ENCODE data around the gene LMNA.

LMNA gene

DNA sequence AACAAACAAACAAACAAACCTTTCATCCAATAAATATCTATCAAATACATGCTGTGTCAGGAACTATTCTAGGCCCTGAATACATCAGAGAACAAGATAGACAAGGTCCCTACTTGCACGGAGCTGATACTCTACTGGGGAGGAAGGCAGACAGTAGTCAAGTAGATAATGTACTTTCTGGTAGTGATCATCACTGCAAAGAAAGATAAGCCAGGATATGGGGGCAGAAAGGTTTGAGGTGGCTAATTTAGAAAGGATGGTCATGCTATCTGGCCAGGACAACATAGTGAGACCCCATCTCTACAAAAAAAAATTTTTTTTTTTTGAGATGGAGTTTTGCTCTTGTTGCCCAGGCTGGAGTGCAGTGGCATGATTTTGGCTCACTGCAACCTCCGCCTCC is 22.9 kb upstream of the LMNA start:
- H3K4me3 ChIP-seq (replicated peaks; ENCODE audit: insufficient read depth, low read length): no peak overlapping the region
- TF ChIP-seq REST (IDR thresholded peaks at IDR 0.05; ENCODE audit: insufficient replicate concordance, low read depth) (no peak), GABPA (IDR thresholded peaks at IDR 0.05; ENCODE audit: low read depth) (no peak), POLR2AphosphoS5 (IDR thresholded peaks at IDR 0.05; ENCODE audit: low read depth) (no peak), SPI1 (IDR thresholded peaks at IDR 0.05; ENCODE audit: borderline replicate concordance, low read depth) (no peak), CTCF (IDR thresholded peaks at IDR 0.05; ENCODE audit: insufficient read depth, low read length) (no peak)

GRCh38 chr1:156095906-156096508 is 18.5 kb upstream of the LMNA start:
- no peaks in the 10 kb centered on the region for H3K27me3 ChIP-seq (ENCODE audit: insufficient read depth, poor library complexity, severe bottlenecking)
- no peak overlapping the region for H3K4me3 ChIP-seq (replicated peaks; ENCODE audit: insufficient read depth, low read length)
- H3K27ac ChIP-seq (replicated peaks): no peak overlapping the region
- DNase-seq (ENCODE audit: low read depth in 1 of 2, low spot score in 1 of 2): no peak
- no peak for TF ChIP-seq POLR2AphosphoS5 (IDR thresholded peaks at IDR 0.05; ENCODE audit: low read depth)
- TF ChIP-seq SPI1 (IDR thresholded peaks at IDR 0.05; ENCODE audit: borderline replicate concordance, low read depth): no peak
- TF ChIP-seq GABPA (IDR thresholded peaks at IDR 0.05; ENCODE audit: low read depth): no peak
- no peak for TF ChIP-seq CTCF (IDR thresholded peaks at IDR 0.05; ENCODE audit: insufficient read depth, low read length)
- TF ChIP-seq REST (IDR thresholded peaks at IDR 0.05; ENCODE audit: insufficient replicate concordance, low read depth): no peak

More for the DNA sequence above, 22.9 kb upstream of the LMNA start:
- Histone ChIP-seq H3K27me3 (ENCODE audit: insufficient read depth, poor library complexity, severe bottlenecking) (no peaks in the 10 kb centered on the region), H3K27ac (replicated peaks) (no peak overlapping the region)
- no peak for DNase-seq (ENCODE audit: low read depth in 1 of 2, low spot score in 1 of 2)

DNA sequence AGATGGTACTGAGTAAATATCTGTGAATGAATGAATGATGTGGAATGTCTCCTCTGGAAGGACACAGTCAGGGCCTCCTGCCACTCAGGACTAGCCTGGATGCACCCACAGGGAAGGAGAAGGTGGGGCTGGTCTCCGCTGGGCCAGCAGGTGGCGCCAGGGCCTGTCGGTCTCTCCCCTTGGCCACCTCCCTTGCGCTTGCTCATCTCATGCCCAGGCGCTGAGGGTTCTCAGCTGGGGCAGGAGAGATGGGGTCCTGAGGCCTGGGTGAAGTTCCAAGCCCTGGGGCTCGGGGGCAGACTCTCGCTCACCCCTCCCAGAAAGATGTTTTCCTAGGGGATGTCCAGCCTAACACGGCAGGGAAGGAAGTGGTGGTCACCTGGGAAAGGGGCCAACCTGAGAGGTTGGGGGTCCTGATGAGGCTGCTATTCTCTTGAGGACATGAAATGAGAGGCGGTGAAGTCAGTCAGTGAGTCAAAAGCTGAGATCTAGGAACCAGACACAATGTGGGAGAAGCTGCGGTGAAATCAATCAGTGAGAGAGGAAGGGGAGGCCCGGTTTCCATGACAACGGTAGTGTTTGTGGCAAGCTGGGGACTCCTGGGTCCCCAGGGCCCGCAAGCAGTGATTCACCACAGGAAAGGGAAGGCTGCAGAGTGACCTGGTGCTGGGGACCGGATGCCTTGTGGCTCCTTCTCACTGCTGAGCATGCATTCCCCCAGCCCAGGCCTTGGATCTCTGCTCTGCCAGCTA is 17.7 kb upstream of the LMNA start:
- H3K27me3 ChIP-seq (ENCODE audit: insufficient read depth, poor library complexity, severe bottlenecking): no peaks in the 10 kb centered on the region
- H3K27ac ChIP-seq (replicated peaks): no peak overlapping the region
- peak; percentile 90 for TF ChIP-seq CTCF (IDR thresholded peaks at IDR 0.05; ENCODE audit: insufficient read depth, low read length)
- TF ChIP-seq SPI1 (IDR thresholded peaks at IDR 0.05; ENCODE audit: borderline replicate concordance, low read depth): peak; percentile 39; the same call in 1 of the 2 replicates
- no peak for TF ChIP-seq REST (IDR thresholded peaks at IDR 0.05; ENCODE audit: insufficient replicate concordance, low read depth)
- TF ChIP-seq GABPA (IDR thresholded peaks at IDR 0.05; ENCODE audit: low read depth): peak; percentile 70
- peak; percentile 99 for TF ChIP-seq POLR2AphosphoS5 (IDR thresholded peaks at IDR 0.05; ENCODE audit: low read depth)
- no peak overlapping the region for H3K4me3 ChIP-seq (replicated peaks; ENCODE audit: insufficient read depth, low read length)
- peak; percentile 89 to 97 for DNase-seq (ENCODE audit: low read depth in 1 of 2, low spot score in 1 of 2)
